HTR-8/SVneo (cell line): ENCODE results near the gene ADH4.
"Not testable (repeated sequence)": the region's sequence is repeated elsewhere in the genome, so short reads cannot be mapped to it uniquely, and the experiment has no call there.

Experiments used
- DNase-seq: peaks from one replicate; pipeline ENCODE4 v3.0.0; 2011; ENCODE audit warnings: low spot score, mixed read lengths; ENCODE audit not compliant: insufficient read length
- FAIRE-seq: peaks from 2 replicates; lab custom pipeline; 2011; peaks lifted over from hg19 to GRCh38; lab: Jason Lieb, UNC

Gene ADH4

GRCh38 chr4:99088023-99088449, 56.1 kb downstream of the ADH4 start:
- FAIRE-seq (no peak), DNase-seq (peak; percentile 6)

DNA sequence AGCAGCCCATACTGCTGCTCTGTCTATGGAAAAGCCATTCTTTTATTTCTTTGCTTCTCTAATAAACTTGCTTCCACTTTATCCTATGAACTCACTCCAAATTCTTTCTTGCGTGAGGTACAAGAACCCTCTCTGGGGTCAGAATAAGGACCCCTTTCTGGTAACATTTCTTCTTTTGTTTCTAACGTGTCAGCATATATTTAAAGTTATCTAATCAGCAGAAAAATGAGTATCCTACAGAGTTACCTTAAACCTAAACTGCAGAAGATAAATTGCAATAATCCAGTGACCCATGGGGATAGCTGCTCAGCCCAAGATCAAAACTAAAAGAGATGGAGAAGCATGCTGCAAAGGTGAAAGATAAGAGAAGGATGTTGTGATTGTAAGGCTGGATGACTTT, 59.5 kb downstream of the ADH4 start:
- DNase-seq (no peak), FAIRE-seq (no peak)

DNA sequence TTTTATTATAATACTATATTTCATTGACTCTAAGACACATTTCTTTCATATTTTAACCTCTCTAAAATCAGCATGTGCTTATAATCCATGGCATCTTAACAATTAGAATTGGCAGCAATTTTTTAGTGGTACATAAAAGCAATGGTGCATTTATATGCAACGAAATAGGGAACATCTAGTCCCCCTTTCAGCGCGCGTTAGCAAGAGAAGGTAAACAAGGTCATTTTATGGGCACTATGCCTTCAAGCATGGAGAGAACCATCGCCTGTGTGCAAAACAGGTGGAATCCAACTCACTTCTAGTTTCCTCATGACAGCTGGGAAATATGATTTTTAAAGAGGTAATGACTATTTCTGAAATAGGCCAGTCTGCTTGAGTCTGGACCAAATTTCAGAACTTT, 61.9 kb downstream of the ADH4 start:
- FAIRE-seq, result no peak
- DNase-seq, result no peak

DNA sequence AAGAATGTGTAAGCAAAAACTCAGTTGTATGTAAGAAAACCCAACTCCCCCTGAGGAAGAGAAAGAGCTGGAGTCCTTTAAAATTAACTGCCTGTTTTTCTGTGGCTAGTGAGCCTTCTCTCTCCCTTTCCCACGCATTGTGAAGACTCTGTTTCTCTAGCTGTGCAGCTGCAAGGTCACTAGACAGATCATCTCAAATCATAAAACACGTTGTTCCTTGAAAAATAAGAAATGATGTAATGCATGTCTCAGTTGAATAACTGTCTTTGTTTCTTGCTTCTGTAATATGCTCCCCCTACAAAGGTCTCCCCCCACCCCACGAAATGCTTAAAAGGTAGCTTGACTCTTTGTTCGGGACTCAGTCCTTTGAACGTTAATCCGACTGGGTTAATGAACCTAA, 63.2 kb downstream of the ADH4 start:
- FAIRE-seq, result not testable (repeated sequence)

GRCh38 chr4:99079625-99080295, 64.3 kb downstream of the ADH4 start:
- DNase-seq, result no peak
- no peak for FAIRE-seq

More for the DNA sequence above, 63.2 kb downstream of the ADH4 start:
- not testable (repeated sequence) for DNase-seq

DNA sequence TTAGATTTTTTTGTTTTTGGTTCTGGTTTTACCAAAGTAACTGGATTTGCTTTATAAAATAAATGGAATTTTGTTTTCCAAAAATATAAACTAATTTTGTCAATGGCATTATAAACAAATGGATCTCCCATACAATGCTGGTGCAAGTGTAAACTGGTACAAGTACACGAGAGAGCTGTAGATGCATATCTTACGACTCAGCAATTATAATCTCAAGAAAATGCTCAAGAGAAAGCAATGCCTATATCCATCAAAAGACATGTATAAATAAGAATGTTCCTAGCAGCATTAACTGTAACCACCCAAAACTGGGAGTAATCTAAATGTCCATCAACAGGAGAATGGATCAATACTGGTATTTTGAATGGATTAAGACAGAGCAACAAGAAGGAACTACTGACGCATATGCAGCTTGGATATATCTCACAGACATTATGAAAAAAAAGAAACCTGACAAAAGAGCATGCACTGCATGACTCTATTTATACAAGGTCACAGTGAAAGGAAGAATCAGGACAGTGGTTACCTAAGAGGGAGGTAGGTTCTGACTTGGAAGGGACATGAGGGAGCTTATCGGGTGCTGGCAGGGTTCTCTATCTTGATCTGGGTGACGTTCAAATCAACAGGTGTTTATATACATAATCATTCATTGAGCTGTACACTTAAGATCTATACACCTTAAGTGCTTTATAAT, 65.0 kb downstream of the ADH4 start:
- FAIRE-seq, result no peak
- no peak for DNase-seq

GRCh38 chr4:99078336-99078735, 65.8 kb downstream of the ADH4 start:
- no peak for DNase-seq
- FAIRE-seq, result no peak

- FAIRE-seq (no peak), DNase-seq (no peak)
Measured at GRCh38 chr4:99077177-99077576, 66.9 kb downstream of the ADH4 start.

- DNase-seq (no peak), FAIRE-seq (no peak)
Measured at GRCh38 chr4:99076292-99076976, 67.7 kb downstream of the ADH4 start.

- no peak for FAIRE-seq
- DNase-seq, result no peak
Measured at GRCh38 chr4:99074816-99075215, 69.3 kb downstream of the ADH4 start.
